HG02623 (cell line): ENCODE measurements around the gene PTPRQ.

ENCODE experiments used
- ATAC-seq: cut with Tn5 transposase; IDR thresholded peaks from one replicate; pipeline ENCODE4 v1.9.1; 2021; ENCODE audit warnings: moderate library complexity; ENCODE audit not compliant: unreplicated experiment

PTPRQ gene

DNA sequence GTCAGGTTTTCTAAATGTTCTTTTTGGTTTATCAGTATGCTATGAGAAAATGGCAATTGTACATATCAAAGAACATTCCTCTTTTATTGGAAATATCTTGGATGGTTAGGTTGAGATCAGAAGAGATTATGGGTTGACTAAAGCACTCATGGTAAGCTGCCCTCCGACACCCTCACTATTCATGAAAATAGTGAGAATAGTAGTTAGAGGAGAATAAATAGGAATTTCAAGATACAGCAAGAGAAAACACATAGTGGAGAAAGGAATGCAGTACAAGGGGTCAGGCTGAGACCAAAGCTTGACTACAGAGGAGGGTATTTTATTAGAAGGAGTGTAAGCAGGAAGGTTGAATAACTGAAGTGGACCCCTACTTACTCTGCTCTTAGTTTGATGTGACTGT is 112.5 kb downstream of the PTPRQ start:
- ATAC-seq = no peak

DNA sequence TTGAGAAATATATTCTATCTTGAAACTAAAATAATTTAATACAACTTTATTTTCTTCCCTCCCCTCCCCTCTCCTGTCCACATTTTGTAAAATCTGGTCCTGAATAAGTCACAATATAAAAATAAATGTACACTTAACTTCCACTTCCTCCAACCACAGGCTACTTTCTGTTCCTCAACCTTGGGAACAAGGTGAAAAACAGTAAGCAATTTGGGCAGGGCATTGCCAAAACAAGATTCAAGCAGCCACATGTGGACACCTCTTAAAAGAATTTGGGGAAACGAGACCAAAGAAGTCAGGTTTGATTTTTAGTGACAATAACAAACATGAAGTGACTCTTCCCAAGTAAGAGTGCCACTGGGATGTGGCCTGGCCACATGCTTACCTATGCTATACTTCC is 115.7 kb downstream of the PTPRQ start:
- ATAC-seq = no peak

- no peak for ATAC-seq
These were observed 121.2 kb downstream of the PTPRQ start for GRCh38 chr12:80565271-80565670.

DNA sequence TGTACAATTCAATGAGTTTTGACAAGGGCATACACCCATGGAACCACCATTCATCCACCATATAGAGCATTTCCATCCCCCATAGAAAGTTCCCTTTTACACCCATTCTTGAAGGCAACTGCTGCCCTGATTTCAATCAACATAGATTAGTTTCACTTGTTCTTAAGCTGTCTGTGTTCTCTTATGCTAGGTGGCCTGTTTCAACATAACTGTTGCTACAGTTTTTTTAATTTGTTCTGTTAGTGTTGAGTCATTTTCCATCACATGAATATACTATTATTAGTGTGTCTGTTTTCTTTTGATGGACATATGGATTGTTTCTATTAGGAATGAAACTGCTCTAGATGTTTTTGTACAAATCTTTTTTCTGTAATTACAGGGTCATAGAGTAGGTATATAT is 123.4 kb downstream of the PTPRQ start:
- ATAC-seq = no peak

GRCh38 chr12:80576641-80577418 is 132.8 kb downstream of the PTPRQ start:
- ATAC-seq = no peak

- ATAC-seq = no peak
These were observed 136.2 kb downstream of the PTPRQ start for GRCh38 chr12:80580254-80580653.

DNA sequence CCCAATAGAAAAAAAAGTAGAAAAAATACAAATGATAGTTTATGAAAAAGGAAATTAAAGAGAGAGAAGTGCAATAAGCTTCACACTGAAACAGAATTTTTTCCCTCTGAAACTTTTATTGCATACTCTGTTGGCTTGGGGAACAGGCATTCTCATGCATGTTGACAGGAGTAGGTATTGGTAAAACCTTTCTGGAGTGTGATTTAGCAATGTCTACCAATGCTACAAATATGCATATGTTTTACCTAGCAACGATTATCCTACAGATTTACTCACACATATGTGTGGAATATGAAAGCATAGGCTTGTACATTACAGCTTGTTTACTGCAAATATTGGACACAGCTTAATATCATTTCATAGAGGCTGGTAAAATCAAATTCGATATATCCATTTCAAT is 137.7 kb downstream of the PTPRQ start:
- ATAC-seq = no peak

DNA sequence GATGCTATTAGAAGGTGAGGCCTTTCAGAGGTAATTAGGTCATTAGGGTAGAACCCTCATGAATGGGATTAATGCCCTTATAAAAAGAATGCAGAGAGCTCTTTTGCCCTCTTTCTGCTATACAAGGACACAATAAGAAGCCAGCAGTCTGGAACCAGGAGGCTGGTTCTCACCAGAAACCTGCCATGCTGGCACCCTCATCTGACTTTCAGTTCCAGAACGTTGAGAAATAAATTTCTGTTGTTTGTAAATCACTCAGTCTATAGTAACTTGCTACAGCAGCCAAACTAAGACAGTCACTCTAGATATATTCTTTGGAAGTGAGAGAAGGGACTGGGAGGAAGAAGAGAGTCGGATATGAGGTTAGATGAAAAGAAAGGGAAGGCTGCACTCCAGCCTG is 138.4 kb downstream of the PTPRQ start:
- no peak for ATAC-seq

GRCh38 chr12:80589077-80589476 is 145.0 kb downstream of the PTPRQ start:
- no peak for ATAC-seq

- ATAC-seq = no peak
These were observed 146.1 kb downstream of the PTPRQ start for GRCh38 chr12:80590085-80590484.

- ATAC-seq = no peak
These were observed 149.7 kb downstream of the PTPRQ start for GRCh38 chr12:80593766-80594165.

GRCh38 chr12:80596509-80596908 is 152.5 kb downstream of the PTPRQ start:
- ATAC-seq = no peak

DNA sequence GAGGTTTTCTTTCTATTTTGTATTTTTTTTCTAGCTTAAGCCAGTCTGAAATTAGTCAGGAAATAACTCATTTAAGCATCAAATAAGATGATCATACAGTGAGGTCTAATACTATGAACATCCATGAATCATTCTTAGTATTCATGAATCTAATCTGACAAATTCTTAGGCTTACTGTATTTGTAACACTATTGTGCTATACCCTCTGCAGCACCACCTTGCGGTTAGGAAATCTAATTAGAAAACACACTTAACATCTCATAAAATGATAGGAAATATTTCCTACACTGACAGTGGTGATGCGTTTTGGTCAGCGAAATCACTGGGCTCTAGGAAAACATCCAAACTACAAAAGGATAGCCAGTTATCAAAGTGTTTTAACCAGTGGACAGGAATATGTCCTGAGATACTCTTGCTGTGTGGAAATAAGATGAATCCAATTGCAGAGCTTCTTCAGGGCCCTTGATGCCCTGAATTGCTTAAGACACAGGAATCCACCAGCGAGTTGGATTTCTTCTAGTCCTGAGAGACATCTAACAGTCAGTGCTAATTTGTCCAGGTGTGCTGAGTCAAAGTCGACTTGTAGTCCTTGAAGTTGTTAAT is 154.1 kb downstream of the PTPRQ start:
- ATAC-seq = no peak

GRCh38 chr12:80602455-80602854 is 158.4 kb downstream of the PTPRQ start:
- ATAC-seq = no peak

- ATAC-seq = no peak
These were observed 163.5 kb downstream of the PTPRQ start for GRCh38 chr12:80607361-80608135.

DNA sequence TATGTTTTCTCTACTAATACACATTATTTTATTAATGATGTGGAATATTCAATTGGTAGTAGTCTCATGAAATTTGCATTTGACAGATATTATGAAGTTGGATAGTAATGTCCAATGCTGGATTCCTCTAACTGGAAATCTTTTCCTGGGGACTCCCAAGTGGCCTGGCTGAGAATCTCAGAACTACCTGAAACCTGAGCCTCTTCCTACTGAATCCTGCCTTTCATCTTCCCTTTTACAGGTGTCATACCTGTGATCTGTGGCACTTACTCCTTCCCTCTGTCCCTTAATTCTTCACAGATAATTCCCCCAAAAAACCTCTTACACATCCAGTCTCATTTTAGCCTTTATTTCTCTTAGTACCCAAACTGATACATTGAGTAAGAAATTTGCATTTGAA is 173.7 kb downstream of the PTPRQ start:
- ATAC-seq = no peak

- ATAC-seq = no peak
These were observed 176.2 kb downstream of the PTPRQ start for GRCh38 chr12:80620281-80620680.

GRCh38 chr12:80622271-80622670 is 178.2 kb downstream of the PTPRQ start:
- no peak for ATAC-seq

- ATAC-seq = no peak
These were observed 181.0 kb downstream of the PTPRQ start for GRCh38 chr12:80625051-80625450.

DNA sequence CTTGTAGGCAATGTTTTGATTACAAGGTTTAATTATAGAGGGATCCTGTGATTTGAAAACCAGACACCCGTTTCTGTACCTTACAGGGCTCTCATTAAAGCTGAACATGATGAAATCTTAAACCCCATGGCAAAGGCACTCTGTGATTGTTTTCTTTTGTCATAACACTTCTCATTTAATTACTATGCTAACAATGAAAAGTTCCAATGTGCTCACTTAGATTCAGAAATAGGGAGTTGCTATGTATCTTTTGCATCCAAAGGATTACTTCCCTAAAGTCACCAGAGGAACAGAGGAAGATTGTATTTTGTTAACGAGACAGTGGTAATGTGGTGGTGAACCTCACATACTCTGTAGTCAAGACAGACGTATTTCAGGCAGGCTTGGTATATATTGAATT is 181.9 kb downstream of the PTPRQ start:
- no peak for ATAC-seq

DNA sequence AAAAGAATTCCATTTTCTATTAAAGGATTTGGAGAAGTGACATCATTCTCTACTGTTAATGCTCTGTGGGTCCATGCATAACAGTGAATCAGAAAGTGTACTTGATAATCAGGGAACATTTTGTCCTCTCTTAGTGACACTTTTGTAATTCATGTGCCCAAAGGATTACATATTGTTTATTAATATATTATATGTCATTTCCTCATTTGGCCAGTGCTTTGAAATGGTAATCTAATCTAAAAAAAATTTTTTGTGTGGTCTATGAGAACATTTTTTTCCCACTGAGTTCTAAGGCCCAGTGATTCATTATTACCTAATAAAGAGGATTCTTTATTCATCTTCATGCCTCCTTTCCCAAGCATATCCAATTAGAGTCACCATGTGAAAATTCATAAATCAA is 183.7 kb downstream of the PTPRQ start:
- ATAC-seq = no peak

- ATAC-seq = no peak
These were observed 188.8 kb downstream of the PTPRQ start for GRCh38 chr12:80632835-80633234.
